Liver (tissue), 2 donors: Measurements from ENCODE around the gene GTF3C5.

Experiments used
- CTCF ChIP-seq: fragments of 150-350 bp; IDR thresholded peaks from 2 replicates; pipeline ENCODE4 v1.5.1; 2017; ENCODE audit warnings: improper control_type of control experiment, low read depth, low read length; ENCODE audit not compliant: missing input control
- FOXA2 ChIP-seq: IDR thresholded peaks from 2 replicates; pipeline ENCODE4 v1.6.1; 2016; ENCODE audit warnings: antibody characterized with exemption
- TF ChIP-seq, protein P1 (sequence below): IDR thresholded peaks from 2 replicates; pipeline ENCODE4 v1.6.1; 2016; ENCODE audit warnings: antibody characterized with exemption
- TF ChIP-seq, protein P2 (sequence below): IDR thresholded peaks from 2 replicates; pipeline ENCODE4 v1.6.1; 2016; ENCODE audit warnings: antibody characterized with exemption, mild to moderate bottlenecking
- TF ChIP-seq, protein P3 (sequence below): IDR thresholded peaks from 2 replicates; pipeline ENCODE4 v1.6.1; 2016; ENCODE audit warnings: antibody characterized with exemption
- donor health status: healthy.

GRCh38 chr9:133089271-133089671, 58.5 kb downstream of the GTF3C5 start:
- no peak for TF ChIP-seq CTCF
- TF ChIP-seq, protein P1, sequence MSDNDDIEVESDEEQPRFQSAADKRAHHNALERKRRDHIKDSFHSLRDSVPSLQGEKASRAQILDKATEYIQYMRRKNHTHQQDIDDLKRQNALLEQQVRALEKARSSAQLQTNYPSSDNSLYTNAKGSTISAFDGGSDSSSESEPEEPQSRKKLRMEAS = no peak
- TF ChIP-seq, protein P2, sequence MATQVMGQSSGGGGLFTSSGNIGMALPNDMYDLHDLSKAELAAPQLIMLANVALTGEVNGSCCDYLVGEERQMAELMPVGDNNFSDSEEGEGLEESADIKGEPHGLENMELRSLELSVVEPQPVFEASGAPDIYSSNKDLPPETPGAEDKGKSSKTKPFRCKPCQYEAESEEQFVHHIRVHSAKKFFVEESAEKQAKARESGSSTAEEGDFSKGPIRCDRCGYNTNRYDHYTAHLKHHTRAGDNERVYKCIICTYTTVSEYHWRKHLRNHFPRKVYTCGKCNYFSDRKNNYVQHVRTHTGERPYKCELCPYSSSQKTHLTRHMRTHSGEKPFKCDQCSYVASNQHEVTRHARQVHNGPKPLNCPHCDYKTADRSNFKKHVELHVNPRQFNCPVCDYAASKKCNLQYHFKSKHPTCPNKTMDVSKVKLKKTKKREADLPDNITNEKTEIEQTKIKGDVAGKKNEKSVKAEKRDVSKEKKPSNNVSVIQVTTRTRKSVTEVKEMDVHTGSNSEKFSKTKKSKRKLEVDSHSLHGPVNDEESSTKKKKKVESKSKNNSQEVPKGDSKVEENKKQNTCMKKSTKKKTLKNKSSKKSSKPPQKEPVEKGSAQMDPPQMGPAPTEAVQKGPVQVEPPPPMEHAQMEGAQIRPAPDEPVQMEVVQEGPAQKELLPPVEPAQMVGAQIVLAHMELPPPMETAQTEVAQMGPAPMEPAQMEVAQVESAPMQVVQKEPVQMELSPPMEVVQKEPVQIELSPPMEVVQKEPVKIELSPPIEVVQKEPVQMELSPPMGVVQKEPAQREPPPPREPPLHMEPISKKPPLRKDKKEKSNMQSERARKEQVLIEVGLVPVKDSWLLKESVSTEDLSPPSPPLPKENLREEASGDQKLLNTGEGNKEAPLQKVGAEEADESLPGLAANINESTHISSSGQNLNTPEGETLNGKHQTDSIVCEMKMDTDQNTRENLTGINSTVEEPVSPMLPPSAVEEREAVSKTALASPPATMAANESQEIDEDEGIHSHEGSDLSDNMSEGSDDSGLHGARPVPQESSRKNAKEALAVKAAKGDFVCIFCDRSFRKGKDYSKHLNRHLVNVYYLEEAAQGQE = no peak
- no peak for TF ChIP-seq FOXA2
- TF ChIP-seq, protein P3, sequence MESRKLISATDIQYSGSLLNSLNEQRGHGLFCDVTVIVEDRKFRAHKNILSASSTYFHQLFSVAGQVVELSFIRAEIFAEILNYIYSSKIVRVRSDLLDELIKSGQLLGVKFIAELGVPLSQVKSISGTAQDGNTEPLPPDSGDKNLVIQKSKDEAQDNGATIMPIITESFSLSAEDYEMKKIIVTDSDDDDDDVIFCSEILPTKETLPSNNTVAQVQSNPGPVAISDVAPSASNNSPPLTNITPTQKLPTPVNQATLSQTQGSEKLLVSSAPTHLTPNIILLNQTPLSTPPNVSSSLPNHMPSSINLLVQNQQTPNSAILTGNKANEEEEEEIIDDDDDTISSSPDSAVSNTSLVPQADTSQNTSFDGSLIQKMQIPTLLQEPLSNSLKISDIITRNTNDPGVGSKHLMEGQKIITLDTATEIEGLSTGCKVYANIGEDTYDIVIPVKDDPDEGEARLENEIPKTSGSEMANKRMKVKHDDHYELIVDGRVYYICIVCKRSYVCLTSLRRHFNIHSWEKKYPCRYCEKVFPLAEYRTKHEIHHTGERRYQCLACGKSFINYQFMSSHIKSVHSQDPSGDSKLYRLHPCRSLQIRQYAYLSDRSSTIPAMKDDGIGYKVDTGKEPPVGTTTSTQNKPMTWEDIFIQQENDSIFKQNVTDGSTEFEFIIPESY = no peak
